Stomach (tissue), 4 donors: ENCODE measurements around the gene KAT7.

Experiments used
- CTCF ChIP-seq, 7 experiments: fragments of 450-650 bp in 4 of 7; fragments of 200-600 bp in 3 of 7; sonication (generic) in 3 of 7; IDR thresholded peaks; one replicate each; pipeline ENCODE4 v1.5.1; 2016 to 2019; ENCODE audit warnings: antibody characterized with exemption in 7 of 7, control low read depth in 2 of 7, mild to moderate bottlenecking in 1 of 7
- EP300 ChIP-seq: sonication (generic); formaldehyde crosslinking; IDR thresholded peaks from one replicate; pipeline ENCODE4 v1.6.1; 2017; ENCODE audit warnings: antibody characterized with exemption
- POLR2A ChIP-seq, 4 donors: fragments of 450-650 bp; IDR thresholded peaks; one replicate each; pipeline ENCODE4 v1.6.1; 2016; ENCODE audit warnings: antibody characterized with exemption in 4 of 4, control low read depth in 2 of 4, mild to moderate bottlenecking in 1 of 4, moderate library complexity in 1 of 4

- TF ChIP-seq CTCF (IDR thresholded peaks at IDR 0.05) (no peak), EP300 (no peak), POLR2A (IDR thresholded peaks at IDR 0.05) (no peak)
Measured at GRCh38 chr17:49819138-49819537, 30.7 kb downstream of the KAT7 start.
